Activated CD4-positive, alpha-beta T cell treated with anti-CD3 and anti-CD28 coated beads, Interleukin-2, amount 50 U/mL, for 16 hours (primary cell): ENCODE results near the gene LRMDA.

ENCODE experiments used
- DNase-seq: peaks from one replicate; pipeline ENCODE4 v3.0.0-alpha.2; 2020

The LRMDA gene

DNA sequence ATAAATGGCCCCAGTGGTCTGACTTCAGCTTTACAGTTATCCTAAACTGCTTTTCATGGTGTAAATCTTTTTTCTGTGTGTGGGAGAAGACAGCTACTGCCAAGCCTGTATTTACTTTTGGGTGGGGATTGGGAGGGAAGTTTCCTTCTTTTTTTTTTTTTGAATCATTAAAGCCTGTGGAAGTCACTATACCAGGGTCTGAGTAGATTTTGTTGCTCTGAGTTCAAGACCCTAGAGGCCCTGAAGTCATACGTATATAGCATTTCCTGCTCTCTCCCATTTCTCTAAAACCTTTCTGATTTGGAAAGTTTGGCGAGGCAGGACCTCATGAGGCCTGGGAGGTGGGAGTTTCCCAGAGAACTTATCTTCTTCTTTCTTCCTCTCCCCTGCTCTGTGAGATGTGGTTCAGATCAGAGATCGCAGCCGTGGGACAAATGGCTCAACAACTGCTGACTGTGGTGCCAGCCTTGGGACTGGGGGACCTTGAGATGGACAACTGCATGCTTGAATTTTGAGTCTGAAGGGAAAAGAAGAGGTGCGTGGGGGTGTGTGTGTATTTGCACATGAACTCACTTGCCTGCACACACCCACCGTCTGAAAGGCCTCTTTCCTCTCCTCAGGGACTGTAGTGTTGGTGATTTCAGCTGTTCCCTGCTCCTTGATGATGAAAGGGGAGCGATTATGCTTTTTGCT, 18.1 kb downstream of the LRMDA start:
- DNase-seq: no peak

DNA sequence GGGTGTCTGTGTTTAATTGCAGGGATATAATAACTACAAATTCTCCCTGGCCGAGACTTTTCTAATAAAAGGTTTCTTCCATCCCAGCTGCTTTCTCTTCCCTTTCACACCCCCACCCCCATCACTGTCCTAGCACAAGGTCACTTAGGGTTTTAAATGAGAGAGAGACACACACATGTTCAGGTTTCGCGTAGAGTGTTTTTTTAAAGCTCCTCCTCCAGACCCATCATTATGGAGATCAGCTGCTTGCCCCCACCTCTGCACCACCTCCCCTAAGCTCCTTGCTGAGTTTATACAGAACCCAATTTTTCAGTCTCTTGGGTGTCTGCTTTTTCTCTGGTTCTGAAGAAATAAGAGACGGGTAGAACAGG, 18.6 kb downstream of the LRMDA start:
- no peak for DNase-seq

DNA sequence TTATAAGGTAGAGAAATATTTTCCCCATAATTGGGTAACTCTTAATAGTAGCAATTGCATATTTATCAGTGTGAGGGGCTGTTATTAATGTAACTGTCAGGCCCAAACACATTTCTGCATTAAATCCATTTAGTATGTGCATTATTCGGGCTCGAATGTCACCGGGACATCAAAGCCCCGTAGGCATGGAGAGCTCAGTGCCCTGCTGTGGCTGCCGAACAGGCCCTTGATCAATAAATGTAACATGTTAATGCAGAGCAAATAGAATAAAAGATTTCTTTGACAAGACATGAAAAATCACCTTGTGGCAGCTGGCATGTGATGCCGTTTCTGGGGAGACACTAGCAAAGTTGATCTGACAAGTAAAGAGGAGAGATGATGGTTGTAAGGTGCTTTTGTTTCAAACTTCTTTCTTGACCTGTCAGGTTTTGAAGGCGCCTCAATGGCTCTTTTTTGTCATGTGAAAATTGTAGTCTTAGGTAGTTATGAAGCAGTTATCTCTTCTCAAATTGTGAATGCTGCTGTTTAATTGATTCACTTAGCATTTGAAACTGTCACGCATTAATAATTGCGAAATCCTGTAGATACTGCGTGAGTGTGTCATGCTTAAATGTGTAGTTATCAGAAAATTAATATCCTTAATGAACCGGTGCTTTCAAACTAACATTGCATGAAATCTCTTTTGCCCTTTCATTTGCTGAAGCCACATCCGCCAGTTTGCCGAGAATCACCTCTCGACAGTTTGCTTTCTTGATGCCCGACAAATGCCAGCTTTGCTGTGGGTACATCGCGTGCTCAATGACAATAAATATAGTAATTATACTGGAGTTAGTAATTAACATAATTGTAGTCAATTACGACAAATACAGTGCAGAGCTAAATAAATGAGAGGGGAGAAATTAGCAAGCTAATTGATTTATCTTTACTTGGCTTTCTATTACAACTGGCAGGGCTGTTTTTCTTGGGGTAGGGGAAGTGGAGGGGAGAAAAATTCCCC, 19.5 kb downstream of the LRMDA start:
- no peak for DNase-seq

DNA sequence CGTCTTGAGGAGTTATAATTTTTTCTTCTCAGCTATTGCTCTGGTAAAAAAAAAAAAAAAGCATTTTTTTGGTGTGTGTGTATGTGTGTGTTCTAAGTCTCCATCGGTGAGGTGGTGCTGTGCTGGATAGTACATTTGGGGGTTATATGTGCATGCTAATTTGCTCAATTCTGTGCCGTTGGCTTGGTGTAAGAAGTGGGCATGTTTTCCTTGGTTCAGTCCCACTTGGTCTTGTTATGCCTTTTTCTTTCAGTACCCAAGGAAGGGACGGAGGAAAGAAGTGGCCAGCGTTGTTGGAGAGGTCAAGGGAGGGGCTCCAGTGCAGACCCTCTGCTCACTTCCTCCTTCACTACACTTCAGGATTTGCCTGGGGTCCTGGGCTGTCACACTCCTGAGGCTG, 20.4 kb downstream of the LRMDA start:
- DNase-seq: no peak

DNA sequence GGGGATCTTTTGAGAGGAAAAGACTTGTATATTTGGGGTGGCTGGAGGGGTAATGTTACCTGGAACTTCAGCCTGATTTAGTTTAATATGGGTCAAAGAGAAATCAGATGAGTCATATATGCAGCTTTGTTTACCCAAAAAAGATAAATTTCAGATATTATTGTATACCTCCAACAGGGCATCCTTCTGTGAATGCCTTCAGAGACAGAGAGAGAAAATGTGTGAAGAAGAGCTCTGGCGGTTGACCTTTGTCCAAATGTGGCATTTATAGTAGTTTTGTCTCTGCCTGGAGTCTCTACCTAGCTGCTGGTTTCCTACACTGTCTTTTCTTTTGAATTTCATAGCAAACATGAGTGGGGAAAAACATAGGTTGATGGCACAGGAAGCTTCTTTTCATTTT, 21.6 kb downstream of the LRMDA start:
- no peak for DNase-seq

DNA sequence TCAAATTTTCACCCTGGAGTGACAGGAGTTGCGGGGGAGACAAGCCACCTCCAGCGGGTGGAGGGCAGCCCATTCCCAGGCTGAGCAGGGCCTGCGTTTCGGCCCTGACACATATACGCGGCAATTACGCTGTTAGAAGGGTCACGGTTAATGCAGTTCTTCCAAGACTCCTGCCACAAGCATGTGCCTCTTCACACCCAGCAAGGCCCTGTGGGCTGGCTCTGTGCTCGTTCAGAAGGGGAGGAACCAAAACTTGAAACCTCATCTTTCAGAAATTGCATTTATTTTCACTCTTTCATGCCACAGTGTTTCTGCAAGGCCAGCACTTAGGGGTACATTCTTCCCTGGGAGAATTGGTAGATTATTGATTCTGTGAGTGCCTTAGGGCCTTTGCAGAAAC, 24.7 kb downstream of the LRMDA start:
- DNase-seq: no peak

DNA sequence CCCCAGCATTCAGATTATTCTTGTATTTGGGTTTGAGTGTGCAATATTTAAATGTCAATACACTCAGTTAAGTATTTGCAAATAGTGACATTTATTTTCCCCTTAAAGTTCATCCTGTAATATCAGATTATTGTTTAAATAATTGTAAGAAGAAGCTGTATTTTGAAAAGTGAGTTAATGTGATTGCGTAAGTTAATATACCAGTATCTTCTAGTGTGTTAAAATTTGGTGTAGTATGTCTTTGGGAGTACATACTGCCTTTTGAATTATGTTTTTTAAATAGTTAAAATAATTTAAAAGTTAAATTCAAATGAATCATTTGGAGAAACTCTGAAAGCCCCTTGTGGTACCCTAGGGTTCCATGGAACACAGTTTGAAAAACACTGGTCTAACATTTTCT, 28.6 kb downstream of the LRMDA start:
- DNase-seq: no peak

DNA sequence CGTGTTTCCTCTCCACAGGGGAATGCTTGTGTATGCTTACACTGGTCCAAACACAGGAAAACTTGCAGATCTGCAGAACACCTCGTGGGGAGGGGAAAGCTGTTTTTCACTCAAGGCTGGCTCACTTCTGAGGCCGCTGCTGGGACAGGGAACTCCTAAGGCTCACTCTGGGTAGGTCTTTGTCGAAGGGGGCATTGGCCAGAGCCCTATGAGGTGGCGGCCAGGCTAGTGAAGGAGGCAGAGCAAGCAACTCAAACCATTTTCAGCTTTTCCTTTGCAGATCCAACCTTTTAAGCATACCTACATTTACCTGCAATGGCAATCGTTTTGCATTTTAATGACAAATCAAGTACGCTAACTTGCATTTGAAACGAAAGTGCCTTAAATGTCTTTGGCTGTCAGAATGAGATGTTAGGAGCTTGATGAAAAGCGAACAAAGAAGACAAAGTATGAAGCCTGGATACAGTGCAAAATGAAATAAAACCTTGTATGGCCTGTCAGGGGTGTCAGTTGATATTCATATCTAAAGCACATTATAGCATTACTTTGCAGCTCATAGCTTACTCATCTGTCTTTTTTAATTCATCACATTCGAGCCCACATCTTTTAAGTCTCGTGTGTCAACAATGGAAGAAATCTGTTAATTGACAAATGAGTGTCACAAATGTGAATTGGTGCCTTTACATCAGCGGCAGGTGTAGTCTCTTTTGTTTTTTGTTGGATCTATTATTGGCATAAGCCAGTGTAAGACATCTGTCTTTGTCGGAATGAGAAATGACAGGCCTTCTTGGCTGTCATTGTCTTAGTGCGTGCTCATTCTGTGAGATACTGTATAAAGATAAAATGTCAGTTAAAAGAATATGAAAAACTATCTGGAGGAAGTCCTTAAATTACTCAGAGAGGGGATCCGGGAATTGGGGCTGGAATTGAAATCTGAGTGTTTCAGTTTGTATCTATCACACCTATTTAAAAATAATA, 30.5 kb downstream of the LRMDA start:
- no peak for DNase-seq

DNA sequence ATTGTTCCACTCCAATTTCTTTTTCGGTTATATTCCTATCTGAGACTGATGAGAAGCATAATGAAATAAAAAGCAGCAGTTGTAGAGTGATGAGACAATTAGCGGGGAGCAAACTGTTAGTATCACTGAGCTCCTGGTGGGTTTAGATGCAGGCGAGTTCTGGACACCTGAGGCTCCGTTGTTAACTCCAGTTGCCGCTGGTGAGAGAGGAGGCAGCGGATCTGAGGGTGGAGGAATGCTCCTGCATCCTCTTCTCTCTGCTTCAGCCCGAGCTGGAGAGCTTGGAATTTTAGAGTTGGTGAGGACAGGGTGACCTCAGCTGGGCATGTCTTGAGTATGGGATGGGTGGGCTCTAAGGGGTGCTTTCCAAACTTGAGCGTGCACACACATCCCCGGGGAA, 31.4 kb downstream of the LRMDA start:
- no peak for DNase-seq

DNA sequence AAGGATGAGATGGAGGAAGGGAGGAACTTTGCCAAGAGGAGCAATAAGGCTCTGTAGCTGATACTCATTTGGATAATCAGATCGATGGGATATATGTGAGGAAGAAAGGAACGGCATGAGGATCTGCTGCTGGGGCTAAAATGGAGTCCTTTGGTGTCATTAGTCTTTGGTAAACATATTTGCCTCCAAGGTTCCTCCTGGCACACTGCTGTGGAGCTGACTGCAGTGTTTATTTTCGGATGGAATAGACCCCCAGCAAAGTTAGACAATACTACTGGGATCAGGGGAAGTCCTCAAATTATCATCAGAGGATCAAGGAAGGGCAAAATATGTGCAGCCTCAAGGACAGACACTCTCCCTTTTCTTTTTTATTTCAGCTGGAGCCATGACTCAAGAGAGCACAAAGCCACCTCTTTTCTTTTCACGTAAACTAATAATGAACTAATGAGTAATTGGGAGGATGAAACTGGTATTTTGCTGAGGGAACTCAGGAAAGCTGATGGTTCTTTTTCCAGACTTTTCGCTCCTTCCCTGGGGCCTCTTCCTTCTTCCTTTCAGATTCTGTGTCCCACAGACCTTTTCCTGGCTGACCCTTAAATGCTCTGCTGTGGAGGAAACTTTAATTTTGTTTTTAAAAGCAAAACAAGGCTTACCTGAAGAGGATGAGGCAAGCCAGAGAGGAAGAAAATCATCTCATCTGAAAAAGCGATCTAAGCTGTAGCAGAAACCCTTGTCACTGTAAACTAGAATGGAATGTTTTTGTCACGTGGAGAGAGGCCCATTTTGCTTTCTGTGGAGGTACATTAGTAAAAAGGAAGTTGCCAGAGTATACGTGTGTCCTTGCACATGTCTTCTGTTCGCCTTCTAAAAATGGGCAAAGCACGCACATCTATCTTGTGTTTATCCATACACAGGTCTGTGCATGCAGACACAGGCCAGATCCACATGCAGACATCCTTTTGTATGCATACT, 33.3 kb downstream of the LRMDA start:
- DNase-seq: no peak

DNA sequence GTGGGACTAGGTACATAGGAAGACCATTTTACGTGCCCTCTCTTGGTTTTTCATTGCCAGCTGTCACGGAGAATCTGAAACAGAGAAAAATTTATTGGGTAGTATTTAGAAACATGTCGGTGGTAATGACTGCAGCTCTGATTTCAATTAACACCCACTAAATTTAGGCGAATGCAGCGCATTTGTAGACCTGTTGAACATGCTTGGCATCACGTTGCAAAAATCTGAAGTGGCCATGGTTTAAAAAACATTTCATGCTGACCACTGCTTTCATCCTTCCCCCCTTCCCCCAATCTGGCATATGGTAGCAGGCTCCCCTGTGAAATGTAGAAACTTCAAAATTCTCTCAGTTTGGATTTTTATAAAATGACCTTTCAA, 34.0 kb downstream of the LRMDA start:
- no peak for DNase-seq

DNA sequence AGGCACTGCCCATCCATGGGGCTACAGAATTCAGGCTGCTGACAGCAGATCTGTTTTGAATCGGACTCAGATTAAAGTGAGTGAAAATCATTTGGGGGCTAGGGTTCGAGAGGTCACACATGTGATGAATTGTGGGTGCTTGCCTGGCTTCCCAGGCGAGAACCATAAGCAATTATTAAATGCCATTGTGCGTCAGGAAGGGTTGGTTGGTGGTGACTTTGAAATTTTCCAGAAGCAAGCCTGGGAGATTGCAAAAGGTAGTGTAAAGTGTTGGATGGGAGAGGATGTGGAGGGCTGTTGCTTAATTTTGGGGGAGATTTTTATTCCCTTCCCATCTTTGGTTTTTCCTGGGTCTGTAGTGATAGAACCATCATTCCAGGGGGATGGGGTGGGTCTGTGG, 34.6 kb downstream of the LRMDA start:
- DNase-seq: no peak

DNA sequence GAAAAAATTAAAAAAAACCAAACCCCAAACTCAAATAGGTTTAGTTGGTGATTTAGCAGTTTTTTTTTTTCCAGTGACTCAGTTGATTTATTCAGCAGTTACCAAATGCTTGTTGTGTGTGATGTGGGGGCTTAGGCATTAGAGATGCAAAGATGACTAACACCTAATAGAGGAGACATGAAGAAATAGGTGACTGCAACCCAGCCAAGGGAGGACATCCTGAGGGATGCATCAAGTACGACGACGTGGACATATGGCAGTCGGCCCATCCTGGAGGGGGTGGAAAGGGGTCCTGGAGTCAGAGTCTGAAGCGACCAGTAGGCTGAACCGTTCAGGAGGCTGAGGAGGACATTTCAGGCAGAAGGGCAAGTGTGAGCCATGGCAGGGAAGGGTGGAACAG, 35.5 kb downstream of the LRMDA start:
- no peak for DNase-seq

DNA sequence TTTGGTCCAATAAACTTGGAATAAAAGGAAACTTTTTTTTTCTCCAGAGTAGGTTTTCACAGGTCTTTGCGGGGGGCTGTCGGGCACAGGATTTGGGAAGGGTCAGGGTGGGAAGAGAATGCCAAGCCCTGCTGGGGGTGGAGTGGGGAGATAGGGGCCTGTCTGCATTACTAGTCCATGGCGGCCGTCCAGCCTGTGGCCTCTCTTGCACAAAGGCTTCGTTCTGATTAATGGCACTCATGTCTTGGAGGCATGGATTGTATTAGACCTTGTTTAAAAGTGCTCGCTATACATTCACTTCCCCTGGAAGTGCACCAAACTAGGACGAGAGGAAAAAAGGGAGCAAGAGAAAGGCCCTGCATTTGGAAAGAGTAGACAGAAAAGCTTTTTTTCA, 37.2 kb downstream of the LRMDA start:
- no peak for DNase-seq

DNA sequence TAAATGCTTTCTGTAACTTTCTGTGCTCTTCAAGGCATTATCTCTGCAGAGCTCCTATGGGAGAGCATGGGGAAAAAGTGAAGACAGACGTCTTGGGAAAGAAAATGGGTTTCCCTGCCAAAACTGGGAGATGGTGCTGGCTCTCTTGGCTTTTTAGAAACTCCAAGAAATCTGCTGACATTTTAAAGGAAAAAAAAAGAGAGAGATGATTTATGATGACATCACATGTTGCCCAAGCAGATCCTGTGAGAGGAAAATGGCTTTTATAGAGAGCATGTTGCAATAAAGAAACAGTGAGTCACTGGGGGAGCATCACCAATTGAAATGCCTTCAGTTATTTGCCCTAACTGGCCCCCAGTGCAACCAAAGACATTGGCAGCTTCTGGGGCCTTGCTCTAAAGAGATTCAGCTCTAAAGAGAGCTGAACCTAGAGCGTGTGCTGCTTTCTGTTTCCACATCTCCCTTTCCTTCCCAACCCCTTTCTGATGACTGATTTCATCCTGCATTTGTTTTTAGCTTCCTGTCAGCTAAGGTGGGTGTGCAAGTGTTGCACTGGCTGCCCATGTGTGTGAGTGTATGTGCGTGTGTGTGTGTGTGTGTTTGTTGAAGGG, 37.7 kb downstream of the LRMDA start:
- no peak for DNase-seq

DNA sequence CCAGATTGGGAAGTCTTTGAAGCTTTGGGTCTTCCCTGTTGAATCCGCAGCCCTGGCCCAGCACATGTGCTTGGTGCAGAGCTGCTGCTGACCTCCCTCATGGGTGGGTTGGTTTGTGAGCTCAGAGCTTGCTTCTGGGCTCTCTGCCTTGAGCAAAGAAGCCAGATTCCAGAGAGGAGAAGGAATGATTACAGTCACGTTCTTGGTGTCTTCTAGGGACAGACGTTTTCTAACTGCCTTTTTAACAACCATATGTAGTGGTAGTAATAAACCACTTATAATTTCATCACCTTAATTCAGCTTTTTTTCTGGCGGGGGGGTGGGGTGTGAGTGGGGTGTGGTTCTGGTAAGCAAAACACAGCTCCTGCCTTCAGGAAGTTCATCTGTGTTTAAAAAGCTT, 39.5 kb downstream of the LRMDA start:
- no peak for DNase-seq

DNA sequence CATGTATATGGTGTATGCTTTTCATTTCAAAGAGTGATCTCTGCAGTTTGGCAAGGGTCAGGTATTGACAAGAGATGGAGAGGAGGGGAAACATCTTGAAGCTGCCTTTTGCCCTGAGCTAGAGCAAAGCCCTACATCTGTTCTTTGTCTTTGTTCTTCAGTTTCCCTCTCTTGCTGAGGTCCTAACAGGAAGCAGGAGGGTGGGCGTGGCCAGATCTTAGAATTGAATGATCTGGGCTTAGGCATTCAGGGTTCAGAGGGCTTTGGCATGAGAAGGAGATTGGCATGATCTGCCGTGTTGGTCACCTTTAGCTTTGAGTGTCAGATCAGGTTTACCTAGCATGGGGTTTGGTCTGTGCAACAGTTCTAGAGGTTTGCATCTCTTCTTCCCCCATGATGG, 41.3 kb downstream of the LRMDA start:
- DNase-seq: no peak

DNA sequence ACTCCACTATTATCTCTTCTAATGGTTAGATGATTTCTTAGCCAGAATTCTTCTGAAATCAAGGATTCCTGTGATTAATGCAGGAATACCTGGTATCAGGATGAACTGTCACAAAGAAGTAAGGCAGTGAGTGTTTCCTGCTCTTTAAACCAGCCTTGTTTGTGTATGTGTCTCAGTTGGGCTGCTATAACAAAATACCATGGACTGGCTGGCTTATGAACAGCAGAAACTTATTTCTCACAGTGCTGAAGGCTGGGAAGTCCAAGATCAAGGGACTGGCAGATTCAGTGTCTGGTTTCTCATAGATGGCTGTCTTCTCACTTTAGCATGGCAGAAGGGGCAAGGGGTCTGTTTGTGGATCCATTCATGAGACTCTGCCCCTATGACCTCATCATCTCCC, 42.7 kb downstream of the LRMDA start:
- DNase-seq: no peak

DNA sequence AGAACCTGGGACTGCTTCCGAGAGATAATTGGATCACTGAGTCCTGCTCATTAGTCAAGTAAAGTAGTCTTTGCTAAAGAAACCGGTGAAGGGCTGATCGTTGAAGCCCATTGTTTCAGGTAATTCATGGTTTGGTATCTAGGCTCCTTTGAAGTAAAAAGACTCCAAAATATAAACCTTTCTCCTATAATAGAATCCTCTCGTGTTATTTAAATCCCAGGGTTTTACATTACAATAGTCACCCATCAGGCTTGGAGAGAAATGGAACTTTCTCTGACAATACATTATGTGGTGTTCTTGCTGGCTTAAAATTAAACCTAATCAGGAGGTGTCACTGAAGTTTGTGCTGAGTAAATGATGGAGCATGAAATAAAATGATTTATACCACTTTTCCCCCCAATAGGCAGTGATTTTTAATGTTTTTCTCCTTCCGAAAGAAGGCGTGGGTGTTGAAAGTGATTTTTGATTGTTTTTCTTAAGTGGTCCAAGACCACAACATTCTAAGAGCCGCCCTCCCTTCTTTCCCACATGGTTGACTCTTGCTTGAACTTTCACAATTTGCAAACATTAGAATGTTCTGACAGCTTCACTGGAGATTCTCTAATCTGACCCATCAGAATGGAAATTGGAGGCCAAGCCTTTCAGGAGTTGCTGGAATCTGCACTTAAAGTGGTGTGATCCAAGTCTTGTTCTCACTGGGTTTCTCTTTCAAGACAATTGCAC, 44.2 kb downstream of the LRMDA start:
- DNase-seq: no peak

DNA sequence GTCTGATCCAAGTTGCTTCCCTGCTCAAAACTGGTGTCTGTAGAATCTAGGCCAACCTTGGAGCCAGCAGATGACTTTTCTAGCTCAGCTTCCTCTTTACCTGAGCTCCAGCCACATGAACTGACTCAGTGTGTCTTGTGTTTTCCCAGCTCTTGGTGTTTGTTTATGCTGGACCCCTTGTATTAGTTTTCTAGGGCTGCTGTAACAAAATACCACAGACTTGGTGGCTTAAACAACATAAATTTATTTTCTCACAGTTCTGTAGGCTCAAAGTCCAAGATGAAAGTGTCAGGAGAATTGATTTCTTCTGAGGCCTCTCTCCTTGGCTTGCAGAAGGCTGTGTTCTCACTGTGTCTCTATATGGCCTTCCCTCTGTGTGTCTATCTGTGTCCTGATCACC, 45.1 kb downstream of the LRMDA start:
- no peak for DNase-seq

DNA sequence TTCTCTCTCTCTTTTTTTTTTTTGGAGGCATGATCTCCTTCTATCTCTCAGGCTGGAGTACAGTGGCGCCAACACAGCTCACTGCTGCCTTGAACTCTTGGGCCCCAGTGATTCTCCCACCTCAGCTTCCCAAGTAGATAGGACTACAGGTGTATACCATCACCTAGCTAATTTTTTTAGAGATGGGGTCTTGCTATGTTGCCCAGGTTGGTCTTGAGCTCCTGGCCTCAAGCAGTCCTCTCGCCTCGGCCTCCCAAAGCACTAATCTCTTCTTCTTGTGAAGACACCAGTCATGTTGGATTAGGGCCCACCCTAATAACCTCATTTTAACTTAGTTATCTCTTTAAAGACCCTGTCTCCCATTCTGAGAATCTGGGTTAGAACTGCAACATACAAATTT, 45.6 kb downstream of the LRMDA start:
- no peak for DNase-seq
